WI38 (cell line): ENCODE data around the gene YTHDC2.

ENCODE experiments used
- H3K4me3 ChIP-seq: 2 replicates; pipeline ENCODE4 v1.5.1; 2011; ENCODE audit warnings: low read depth, mild to moderate bottlenecking, control low read depth, low read length
- TF ChIP-seq, protein P1 (sequence below): IDR thresholded peaks from 2 replicates; pipeline ENCODE4 v1.5.1; 2012; ENCODE audit warnings: low read depth, mild to moderate bottlenecking, control low read depth, low read length

YTHDC2 gene

GRCh38 chr5:113641715-113642114, 128.2 kb downstream of the YTHDC2 start:
- H3K4me3 ChIP-seq, result no peak overlapping the region
- TF ChIP-seq, protein P1, sequence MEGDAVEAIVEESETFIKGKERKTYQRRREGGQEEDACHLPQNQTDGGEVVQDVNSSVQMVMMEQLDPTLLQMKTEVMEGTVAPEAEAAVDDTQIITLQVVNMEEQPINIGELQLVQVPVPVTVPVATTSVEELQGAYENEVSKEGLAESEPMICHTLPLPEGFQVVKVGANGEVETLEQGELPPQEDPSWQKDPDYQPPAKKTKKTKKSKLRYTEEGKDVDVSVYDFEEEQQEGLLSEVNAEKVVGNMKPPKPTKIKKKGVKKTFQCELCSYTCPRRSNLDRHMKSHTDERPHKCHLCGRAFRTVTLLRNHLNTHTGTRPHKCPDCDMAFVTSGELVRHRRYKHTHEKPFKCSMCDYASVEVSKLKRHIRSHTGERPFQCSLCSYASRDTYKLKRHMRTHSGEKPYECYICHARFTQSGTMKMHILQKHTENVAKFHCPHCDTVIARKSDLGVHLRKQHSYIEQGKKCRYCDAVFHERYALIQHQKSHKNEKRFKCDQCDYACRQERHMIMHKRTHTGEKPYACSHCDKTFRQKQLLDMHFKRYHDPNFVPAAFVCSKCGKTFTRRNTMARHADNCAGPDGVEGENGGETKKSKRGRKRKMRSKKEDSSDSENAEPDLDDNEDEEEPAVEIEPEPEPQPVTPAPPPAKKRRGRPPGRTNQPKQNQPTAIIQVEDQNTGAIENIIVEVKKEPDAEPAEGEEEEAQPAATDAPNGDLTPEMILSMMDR, result no peak
